HG03457 (cell line): ENCODE data around the gene CGN.

ENCODE experiments used
- ATAC-seq: cut with Tn5 transposase; IDR thresholded peaks from one replicate; pipeline ENCODE4 v1.9.1; 2021; ENCODE audit warnings: moderate number of reproducible peaks; ENCODE audit not compliant: unreplicated experiment

Gene CGN

DNA sequence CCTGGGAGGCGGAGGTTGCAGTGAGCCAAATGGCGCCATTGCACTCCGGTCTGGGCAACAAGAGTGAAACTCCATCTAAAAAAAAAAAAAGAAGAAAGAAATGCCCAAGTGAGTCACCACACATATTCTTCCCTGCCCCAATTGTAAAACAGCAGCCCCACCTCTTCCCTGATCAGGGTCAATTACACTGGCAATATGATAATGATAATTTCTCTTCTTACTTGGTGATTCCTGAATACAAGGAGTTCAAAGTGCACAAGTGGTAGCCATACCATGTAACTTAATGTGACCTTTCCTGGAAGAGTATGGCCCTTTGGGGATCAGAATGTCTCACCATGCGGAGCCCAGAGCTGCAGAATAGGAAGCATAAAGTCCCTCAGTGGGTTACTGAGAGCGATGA, 11.8 kb upstream of the CGN start:
- ATAC-seq, result no peak

DNA sequence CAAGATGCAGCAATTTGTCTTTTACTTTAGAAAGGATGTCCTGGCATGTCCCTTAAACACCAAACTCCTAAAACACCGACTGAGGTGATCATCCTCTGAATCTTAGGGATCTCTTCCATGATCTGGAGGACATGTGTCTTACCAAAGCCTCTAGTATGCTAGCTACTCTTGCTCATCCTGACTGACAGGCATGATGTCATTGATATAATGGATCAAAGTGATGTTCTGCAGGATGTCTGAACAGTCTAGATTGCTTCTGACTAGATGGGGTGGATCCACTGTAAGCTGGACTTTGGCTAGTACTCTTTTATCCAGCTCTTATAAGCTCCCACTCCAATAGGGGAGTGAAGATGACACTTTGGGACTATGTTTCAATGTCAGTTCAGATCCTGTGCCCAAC, 11.3 kb upstream of the CGN start:
- no peak for ATAC-seq

DNA sequence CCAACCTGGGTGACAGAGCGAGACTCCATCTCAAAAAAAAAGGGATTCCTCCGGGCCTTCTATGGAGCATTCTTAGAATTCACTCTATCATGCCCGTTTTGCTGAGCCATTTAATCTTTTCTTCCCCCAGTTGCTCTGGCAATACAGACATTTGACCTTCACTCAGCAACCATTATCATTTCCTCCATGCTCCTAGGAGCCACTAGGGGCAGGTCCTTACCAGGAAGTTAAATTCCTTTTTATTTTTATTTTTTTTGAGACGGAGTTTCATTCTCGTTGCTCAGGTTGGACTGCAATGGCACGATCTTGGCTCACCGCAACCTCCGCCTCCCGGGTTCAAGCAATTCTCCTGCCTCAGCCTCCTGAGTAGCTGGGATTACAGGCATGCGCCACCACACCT, 9.7 kb upstream of the CGN start:
- ATAC-seq, result no peak

DNA sequence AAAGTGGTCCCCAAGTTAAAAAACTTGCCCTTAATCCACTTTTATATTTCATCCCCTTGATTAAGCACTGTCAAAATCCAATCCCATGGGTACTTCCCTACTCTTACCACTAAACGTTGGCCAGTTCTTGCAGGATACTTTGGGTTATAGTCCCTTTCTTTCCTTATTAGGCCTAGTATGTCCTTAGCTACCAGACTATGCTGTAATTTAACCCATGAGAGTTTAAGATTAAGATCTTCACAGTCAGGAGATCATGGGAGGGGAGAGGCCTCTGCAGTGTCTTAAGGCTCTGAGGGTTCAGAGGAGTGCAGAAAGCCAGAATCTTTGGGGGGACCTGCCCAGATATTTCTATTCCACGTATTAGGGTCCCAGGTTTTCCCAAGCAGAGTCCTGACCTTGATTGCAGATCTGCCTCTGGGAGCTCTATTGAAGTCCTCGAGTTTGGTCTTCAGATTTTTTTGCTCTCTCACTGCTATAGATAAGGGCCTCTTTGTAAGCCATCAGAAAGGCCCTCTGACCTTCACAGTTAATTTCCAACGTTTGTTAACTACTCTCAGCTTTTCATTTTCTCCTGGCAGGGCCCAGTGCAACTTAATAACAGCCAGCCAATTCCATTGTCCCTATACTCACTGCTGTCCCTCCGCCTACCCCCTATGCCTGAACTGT, 9.0 kb upstream of the CGN start:
- no peak for ATAC-seq

DNA sequence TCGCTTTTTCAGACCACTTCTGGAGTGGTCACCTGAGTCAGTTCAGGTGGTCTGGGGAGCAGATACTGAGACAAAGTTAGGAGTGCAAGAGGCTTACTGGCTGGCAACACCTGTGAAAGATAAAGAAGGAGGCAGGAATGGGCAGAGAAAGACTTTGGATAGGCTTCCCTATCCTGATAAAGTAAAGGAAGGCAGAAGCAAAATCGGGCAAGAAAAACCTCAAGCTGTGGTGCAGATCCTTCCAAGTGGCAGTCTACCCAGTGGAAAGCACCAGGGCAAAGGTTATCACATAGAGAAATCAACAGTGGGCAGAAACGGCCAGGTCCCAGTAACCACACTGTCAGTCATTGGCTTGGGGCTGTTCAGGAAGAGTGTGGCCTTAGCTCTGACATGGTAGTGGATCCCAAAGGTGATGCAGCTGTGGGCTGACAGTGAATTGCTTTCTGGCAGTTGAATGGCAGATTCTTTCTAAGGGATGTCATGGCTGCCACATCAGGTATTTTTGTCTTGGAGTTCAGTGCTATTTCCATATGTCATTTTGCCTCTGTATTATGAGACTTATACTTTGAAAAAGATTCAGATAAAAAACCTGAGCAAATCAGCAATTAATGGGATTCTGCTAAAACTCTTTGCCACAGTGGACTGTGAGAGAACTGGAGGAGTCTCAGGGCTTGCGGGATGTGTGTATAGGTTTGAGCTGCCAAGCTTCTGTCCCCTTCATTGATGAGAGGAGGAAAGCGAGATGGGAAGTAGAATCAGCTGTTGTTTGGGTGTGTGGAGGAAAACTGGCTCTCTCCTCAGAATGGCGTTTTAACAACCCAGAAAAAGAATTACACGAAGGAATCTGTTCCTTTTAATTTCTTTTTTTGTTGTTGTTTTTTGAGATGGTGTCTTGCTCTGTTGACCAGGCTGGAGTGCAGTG, 8.1 kb upstream of the CGN start:
- no peak for ATAC-seq

DNA sequence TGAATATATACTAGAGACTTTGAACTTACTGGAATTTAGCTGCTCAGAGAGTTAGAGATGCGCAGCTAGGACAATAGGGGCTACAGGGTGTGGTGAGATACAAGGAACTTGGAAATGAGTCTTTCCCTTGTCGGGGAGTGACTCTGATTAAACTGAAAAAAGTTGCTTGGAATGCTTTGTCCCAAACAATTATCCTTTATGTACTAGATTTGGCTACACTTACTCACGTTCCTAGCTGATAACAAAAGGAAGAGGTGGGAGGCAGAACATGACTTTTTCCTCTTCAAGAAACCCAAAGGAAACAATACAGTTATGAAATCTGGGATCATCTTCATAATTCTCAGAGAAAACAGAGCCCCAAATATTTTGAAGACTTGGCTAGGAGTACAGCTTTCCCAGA, 6.9 kb upstream of the CGN start:
- ATAC-seq, result no peak

DNA sequence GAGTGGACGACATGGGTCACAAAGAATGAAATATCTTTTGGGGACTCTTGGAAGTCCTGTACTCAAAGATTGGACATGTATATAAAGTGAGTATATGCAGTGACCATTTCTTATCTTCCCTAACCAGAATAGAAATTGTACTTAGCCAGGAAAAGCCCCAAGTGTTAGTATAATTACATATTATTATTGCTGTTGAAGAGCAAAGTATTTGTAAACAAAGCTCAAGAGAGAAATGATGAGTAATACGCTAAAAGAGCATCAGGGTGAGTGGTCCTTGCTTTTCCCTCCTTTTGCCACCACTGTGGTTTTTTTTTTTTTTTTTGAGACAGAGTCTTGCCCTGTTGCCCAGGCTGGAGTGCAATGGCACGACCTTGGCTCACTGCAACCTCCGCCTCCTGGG, 6.4 kb upstream of the CGN start:
- no peak for ATAC-seq

DNA sequence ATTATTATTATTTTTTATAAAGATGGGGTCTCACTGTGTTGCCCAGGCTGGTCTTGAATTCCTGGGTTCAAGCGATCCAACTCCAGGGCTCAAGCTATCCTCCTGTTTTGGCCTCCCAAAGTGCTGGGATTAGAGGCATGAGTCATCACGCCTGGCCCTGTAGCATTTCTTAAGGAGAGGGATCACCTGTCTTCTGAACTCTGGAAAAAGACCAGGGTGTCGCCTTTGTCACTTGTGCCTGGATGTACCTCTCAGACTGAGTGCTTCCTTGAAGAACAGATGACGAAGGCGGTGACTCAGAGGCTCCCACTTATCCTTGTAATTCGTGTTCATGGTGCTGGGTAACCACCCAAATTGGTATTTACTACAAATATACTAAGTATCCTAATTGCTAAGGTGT, 2.4 kb upstream of the CGN start:
- no peak for ATAC-seq

DNA sequence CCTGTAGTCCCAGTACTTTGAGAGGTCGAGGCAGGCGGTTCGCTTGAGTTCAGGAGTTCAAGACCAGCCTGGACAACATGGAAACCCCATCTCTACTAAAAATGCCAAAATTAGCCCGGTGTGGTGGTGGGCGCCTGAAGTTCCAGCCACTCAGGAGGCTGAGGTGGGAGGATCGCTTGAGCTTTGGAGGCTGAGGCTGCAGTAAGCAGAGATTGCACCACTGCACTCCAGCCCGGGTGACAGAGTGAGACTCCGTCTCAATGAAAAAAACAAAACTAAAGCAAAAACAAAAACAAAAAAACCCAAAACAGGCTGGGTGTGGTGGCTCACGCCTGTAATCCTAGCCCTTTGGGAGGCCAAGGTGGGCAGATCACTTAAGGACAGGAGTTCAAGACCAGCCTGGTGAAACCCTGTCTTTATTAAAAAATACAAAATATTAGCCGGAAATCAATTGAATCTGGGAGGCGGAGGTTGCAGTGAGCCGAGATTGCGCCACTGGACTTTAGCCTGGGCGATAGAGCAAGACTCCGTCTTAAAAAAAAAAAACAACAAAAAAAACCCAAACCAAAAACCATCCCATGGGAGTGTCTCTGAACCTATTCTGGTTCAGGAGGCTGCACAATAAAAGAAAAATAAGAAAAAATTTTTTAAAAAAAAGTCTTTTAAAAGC, 1.7 kb upstream of the CGN start:
- no peak for ATAC-seq

DNA sequence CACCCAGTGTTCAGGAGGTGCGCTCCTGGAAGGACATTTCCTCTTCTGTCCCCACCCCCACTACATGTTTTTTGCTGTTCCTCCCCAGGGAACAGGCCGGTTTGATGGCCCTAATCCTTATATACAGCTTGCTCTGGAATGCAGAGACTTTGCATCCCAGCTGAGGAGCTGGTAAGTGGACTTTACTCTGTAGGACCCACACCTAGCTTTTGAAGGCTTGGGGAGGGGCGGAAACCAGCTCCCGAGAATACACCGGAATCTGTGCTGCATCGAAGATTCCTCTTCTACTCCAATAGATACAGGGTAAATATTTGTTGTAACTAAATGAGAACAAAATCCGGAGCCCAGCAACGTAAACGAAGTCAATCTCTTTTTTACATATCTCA, 1.2 kb upstream of the CGN start:
- no peak for ATAC-seq

DNA sequence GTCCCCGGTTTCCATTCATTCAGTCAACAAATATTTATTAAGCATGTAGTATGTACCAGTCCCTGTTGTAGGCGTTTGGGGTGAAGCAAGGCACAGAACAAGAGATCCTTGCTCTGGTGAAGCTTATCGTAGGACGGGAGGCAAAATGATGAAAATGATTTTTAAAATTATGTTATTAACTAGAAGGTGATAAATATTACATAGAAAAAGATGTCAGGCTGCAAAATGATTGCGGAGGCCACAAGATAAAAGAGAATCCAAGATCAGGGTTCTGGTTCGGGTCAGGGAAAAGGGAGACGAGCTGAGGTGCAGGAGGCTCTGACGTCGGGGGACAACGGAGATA, 602 bp upstream of the CGN start:
- ATAC-seq, result no peak

DNA sequence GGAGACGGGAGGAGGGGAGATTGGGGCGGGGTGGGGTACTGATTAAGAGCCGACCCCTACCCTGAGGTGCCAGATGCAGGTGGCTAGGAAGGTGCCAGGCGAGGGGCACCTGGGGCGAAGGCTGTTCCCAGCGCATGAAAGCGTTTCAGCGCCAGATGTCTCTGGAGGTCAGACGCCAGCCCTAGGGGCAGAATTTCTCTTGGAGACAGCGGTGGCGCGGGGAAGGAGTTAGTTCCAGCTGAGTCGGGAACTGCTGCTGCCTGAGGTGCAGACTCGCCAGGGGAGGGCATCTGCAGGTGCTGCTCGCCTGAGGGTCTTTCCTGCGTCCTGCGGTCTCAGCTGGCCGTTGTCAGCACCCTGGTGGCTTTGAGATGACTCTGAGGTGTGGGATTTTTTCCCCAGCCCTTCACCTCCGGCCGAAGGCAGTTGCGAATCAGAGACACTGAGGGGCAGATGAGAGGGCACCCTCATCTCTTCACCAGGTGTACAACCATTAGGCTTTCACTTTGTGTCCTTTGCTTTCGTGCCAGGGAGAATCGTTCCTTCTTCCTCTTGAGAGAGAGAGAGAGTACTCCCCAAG, 539 bp downstream of the CGN start:
- no peak for ATAC-seq

DNA sequence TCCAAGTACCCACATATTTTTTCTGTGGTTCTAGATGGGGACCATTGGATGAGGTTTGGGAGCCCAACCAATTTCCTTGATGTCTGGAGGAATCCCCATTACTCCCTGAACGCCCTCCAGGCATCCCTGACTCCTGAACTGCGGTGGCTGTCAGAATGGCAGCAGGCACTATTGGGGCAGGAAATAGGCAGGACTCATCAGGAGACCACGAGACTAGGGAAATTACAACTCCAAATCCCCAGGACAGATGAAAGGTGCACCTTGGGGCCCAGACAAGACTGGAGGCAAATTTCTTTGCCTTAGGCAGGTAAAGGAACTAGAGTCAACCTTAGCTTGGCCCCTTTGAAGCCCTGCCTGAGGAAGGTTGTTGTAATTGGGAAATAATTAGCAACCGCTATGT, 1.1 kb downstream of the CGN start:
- ATAC-seq, result no peak

DNA sequence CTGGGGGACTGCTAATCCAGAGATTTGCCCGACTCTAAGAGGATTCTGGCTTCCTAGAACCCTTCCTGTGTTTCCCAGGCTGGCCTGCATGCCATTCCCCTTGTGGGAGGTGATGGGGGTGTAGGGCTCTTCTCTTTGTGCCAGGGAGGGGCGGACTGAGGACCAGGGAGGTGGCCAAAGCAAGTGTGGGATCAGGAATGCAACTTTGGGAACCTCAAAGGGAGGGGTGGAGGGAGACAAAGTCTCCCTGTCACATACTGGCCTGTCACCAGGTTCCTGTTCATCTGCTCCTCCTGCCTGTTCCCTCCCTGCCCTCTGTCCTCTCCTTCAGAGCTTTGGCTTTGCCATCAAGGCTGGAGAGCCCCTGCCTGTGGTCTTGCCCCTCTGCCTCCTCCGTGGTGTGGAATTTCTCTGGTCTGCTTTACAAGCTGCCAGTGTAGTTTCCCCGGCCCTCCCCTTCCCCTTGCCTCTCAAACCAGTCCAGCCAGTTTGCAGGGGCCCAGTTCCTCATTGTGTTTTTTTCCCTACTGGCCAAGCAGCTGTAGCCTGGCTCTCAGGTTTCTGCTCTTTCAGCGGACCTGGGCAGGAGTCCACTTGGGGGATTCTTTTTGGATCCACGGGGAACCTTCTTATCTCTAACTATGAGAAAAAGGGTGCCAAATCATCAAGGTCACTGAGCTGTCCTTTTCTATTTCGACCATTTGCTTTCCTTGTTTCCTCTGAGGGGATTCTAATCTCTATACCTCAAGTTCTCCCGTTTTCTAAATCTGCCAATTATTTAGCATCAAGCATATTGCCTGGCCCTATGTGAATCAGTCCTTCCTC, 1.8 kb downstream of the CGN start:
- no peak for ATAC-seq

DNA sequence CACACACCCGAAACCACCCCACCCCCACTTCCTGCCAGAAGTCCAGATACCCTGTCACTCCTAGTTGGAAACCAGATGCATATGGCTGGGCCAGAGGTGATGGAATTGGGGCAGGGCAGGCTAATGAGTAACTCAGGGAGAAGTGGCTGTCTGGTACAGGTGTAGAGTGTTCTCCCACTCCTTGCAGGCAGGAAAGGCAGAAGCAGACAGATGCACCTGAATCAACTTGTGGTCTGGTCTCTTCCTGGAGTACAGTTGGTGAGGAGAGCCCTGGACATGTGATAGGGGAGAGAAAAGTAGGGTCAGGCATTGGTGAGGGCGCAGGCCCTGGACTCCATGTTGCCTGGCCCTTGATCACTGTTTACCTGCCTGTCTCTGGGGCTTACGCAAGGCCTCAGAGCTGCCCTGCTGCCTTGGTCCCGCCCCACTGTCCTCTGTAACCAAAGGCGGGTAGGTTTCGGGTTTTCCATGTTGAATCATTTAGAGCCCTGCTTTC, 2.5 kb downstream of the CGN start:
- no peak for ATAC-seq

DNA sequence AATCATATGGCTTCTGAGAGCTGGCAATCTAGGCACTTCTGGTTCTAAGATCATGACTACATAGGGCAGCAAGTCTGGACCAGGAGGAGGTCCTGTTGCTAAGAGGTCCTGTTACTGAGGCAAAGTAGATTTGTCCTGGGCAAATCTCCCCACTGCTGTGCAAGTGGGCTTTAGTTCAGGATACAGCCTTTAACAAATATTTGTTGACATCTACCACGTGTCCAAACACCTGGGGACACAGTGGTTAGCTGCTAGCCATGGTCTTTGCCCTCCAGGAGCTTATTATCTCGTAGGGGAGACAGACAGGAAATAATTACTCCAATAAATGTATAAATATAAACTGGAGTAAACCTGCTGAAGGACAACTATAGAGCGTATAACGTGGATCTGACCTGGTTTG, 3.2 kb downstream of the CGN start:
- ATAC-seq, result no peak

DNA sequence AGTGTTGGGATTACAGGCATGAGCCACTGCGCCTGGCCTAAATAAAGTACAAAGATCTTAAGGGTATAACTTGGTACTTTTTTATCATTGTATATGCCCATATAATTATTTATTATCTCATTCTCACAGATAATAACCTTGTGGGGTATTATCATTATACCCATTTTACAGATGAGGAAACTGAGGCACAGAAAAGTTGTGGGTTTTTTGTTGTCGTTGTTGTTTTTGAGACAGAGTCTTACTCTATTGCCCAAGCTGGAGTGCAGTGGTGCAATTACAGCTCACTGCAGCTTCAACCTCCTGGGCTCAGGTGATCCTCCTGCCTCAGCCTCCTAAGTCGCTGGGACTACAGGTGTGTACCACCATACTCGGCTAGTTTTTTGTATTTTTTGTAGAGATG, 4.1 kb downstream of the CGN start:
- ATAC-seq, result no peak

DNA sequence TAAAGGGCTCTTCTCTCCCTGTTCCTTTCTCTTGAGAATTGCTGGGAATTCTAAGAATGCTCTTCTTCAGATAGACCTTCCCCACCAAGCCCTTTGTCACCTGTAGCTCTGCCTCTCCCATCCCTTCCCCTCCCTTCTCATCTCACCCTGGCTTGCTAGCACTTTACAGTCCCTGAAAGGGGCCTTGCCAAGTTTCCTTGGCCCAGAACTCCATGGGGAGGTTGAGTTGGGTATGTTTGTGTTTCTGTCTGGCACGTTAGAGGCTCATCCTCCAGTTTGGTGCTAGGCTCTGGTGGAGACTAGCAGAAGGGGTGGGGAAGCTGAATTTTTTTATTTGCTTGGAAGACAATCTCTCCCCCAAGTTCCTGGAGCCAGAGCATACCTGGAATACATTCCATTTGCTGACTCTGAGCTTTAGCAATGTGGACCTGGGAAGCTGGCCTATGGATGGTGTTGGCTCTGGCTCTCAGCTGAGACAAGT, 4.9 kb downstream of the CGN start:
- no peak for ATAC-seq

DNA sequence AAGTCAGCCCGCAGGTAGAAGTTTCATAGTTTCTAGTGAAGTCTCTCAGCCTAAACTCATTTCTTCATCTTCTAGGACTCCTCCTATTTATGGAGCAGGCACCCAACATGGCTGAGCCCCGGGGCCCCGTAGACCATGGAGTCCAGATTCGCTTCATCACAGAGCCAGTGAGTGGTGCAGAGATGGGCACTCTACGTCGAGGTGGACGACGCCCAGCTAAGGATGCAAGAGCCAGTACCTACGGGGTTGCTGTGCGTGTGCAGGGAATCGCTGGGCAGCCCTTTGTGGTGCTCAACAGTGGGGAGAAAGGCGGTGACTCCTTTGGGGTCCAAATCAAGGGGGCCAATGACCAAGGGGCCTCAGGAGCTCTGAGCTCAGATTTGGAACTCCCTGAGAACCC, 7.2 kb downstream of the CGN start:
- ATAC-seq, result no peak

DNA sequence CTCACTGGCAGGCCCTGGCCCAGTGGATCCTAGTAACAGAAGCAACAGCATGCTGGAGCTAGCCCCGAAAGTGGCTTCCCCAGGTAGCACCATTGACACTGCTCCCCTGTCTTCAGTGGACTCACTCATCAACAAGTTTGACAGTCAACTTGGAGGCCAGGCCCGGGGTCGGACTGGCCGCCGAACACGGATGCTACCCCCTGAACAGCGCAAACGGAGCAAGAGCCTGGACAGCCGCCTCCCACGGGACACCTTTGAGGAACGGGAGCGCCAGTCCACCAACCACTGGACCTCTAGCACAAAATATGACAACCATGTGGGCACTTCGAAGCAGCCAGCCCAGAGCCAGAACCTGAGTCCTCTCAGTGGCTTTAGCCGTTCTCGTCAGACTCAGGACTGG, 7.7 kb downstream of the CGN start:
- ATAC-seq, result no peak

DNA sequence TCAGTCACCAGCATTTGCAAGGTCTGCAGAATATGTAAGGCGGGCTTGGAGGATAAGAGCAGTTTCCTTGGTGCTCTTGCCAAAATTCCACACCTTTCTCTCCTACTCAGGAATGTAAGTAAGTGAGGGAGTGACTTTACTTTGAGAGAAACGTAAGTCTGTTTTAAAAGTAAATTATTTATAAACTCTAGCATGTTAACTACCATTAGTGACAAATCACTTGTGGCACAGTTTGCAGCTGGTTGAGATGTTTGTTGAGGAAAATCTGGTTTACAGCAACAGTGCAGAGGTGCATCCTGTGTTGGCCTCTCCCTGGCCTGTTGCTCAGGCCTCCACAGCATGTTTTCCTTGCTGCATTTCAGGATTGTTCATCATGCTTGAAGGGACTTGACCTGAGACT, 8.5 kb downstream of the CGN start:
- no peak for ATAC-seq
